Kidney (tissue), 14 donors: ENCODE results near the gene GPNMB. TPM values are rescaled to one million over a fixed set of nuclear protein-coding genes. Genes with fewer than 3 reads are reported as not detected.

Experiments used
- DNase-seq, 5 donors: peaks; one replicate each; pipeline ENCODE4 v3.0.0-alpha.2; 2013 to 2020
- FAIRE-seq: peaks from 2 replicates; lab custom pipeline; 2012; peaks lifted over from hg19 to GRCh38; lab: Jason Lieb, UNC
- H3K27ac ChIP-seq, 2 donors: one replicate each; pipeline ENCODE4 v1.7.0; 2013; ENCODE audit warnings: low read depth in 2 of 2, low read length in 2 of 2, inconsistent platforms in 1 of 2
- H3K27me3 ChIP-seq: one replicate; pipeline ENCODE4 v1.7.1; 2013; ENCODE audit warnings: low read length, inconsistent platforms; ENCODE audit not compliant: control insufficient read depth, insufficient read depth
- H3K36me3 ChIP-seq, 3 donors: one replicate each; pipeline versions ENCODE4 v1.7.0 to v1.7.1; 2013; ENCODE audit warnings: low read length in 3 of 3, control low read depth in 1 of 3, inconsistent platforms in 1 of 3; ENCODE audit not compliant: insufficient read depth in 3 of 3, control insufficient read depth in 2 of 3
- H3K4me1 ChIP-seq, 3 donors: one replicate each; pipeline versions ENCODE4 v1.7.0 to v1.7.1; 2013; ENCODE audit warnings: low read length in 3 of 3, inconsistent platforms in 1 of 3, low read depth in 1 of 3; ENCODE audit not compliant: control insufficient read depth in 2 of 3, insufficient read depth in 2 of 3
- H3K4me3 ChIP-seq, 3 donors: one replicate each; pipeline versions ENCODE4 v1.7.0 to v1.8.1; 2013; ENCODE audit warnings: low read length in 3 of 3, control low read depth in 1 of 3, inconsistent platforms in 1 of 3
- H3K9ac ChIP-seq, 3 donors: one replicate each; pipeline versions ENCODE4 v1.7.0 to v1.7.1; 2013; ENCODE audit warnings: low read length in 3 of 3, control low read depth in 1 of 3, inconsistent platforms in 1 of 3
- H3K9me3 ChIP-seq, 3 donors: one replicate each; pipeline versions ENCODE4 v1.7.0 to v1.7.1; 2013; ENCODE audit warnings: low read length in 3 of 3, control low read depth in 1 of 3, inconsistent platforms in 1 of 3; ENCODE audit not compliant: control insufficient read depth in 2 of 3, insufficient read depth in 1 of 3
- intact Hi-C: fragments of 100-400 bp; cut with DNase I; formaldehyde crosslinking; loops from one replicate; pipeline ENCODE4 v1.11.1; 2022
- polyA plus RNA-seq: library from polyadenylated mRNA; stranded (reverse); fragments of 350-450 nt; fragmentation: Illumina TruSeq; extraction: RNeasy Lipid Tissue Mini Kit (QIAGEN cat#74804); gene quantifications from one replicate; pipeline ENCODE4 v1.2.3, GENCODE V29; 2014; ENCODE audit warnings: low read depth, low replicate concordance; ENCODE audit not compliant: insufficient read depth
- total RNA-seq: library from RNA; stranded (reverse); fragmentation: NEBNext Ultra II Directional; extraction: Animal tissue kit (Norgen Biotek cat#: 25700); gene quantifications from one replicate; pipeline ENCODE4 v1.2.1, GENCODE V29; 2021
- TF ChIP-seq, protein P1 (sequence below): IDR thresholded peaks from 3 replicates; pipeline ENCODE4 v1.5.1; 2012; ENCODE audit warnings: mild to moderate bottlenecking, moderate library complexity, borderline replicate concordance; ENCODE audit not compliant: insufficient read depth; ENCODE audit errors: extremely low read depth
- donor health status: control.
- donor health status: control.
- donor health status: control.
- donor health status: control.
- donor health status: control.
- donor health status: DM: yes; HTN: yes; CAD: no.
- donor health status: Normal renal cell carcinoma (clear cell type).

GPNMB gene
- total and polyA plus RNA-seq, 2 donors from 2014 or later, result 43.9 to 60.6 TPM

- Histone ChIP-seq H3K36me3 (no peaks in the 10 kb centered on the region), H3K4me3 (peak within 1 kb of the TSS; percentile 82 to 96 (median 94)), H3K27ac (peak within 1 kb of the TSS; percentile 18 to 74), H3K27me3 (no peaks in the 10 kb centered on the region), H3K9me3 (no peaks in the 10 kb centered on the region), H3K4me1 (peaks cover 5 to 13% (median 11%) of the 10 kb centered on the region in 3 donors), H3K9ac (peak within 1 kb of the TSS; percentile 85 to 91 (median 87))
- FAIRE-seq (peak; percentile 69), DNase-seq (peak; percentile 97 to 99 (median 98))
- intact Hi-C loops, result no loop called here
- TF ChIP-seq, protein P1, sequence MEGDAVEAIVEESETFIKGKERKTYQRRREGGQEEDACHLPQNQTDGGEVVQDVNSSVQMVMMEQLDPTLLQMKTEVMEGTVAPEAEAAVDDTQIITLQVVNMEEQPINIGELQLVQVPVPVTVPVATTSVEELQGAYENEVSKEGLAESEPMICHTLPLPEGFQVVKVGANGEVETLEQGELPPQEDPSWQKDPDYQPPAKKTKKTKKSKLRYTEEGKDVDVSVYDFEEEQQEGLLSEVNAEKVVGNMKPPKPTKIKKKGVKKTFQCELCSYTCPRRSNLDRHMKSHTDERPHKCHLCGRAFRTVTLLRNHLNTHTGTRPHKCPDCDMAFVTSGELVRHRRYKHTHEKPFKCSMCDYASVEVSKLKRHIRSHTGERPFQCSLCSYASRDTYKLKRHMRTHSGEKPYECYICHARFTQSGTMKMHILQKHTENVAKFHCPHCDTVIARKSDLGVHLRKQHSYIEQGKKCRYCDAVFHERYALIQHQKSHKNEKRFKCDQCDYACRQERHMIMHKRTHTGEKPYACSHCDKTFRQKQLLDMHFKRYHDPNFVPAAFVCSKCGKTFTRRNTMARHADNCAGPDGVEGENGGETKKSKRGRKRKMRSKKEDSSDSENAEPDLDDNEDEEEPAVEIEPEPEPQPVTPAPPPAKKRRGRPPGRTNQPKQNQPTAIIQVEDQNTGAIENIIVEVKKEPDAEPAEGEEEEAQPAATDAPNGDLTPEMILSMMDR, result no peak
Observed at GRCh38 chr7:23298885-23299769, 52.6 kb downstream of the GPNMB start, which contains the start of gene MALSU1. MALSU1 (plus strand) TSS chr7:23299339; CDS start chr7:23299353, 14 bp downstream.

- Histone ChIP-seq H3K27ac (peak overlapping the region; percentile 18 to 74), H3K27me3 (no peaks in the 10 kb centered on the region), H3K4me1 (peaks cover 5 to 13% (median 11%) of the 10 kb centered on the region in 3 donors), H3K9me3 (no peaks in the 10 kb centered on the region), H3K4me3 (peak overlapping the region; percentile 82 to 96 (median 94)), H3K9ac (peak overlapping the region; percentile 85 to 91 (median 87)), H3K36me3 (no peaks in the 10 kb centered on the region)
- TF ChIP-seq, protein P1, result no peak
- FAIRE-seq (no peak), DNase-seq (no peak)
- intact Hi-C loops, result no loop called here
Observed at GRCh38 chr7:23299770-23300300, 53.3 kb downstream of the GPNMB start.

DNA sequence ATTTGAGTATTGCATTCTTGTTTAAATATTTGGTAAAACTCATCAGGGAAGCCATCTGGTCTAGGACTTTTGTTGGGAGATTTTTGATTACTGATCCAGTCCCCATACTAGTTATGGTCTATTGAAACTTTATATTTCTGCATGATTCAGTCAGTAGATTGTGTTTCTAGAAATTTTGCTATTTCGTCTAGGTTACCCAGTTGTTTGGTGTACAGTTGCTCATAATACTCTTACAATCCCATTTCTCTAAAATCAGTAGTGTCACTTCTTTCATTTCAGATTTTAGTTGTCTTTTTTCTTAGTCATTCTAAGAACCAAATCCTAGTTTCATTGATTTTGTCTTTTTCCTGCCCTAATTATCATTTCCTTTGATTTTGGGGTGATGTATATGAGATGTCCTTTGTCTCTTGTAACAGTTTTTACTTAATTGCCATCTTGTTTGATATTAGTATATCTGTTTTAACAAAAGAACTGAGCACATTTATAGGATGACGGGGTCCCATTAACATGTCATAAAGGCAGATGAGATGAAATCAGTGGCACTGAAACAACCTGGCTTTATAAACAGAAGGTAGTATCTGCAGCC, 60.5 kb downstream of the GPNMB start:
- Histone ChIP-seq H3K27me3 (no peaks in the 10 kb centered on the region), H3K9ac (no peak overlapping the region), H3K4me1 (peaks cover 0 to 2% (median 0%) of the 10 kb centered on the region in 3 donors), H3K27ac (no peak overlapping the region), H3K36me3 (peaks cover 2 to 21% (median 10%) of the 10 kb centered on the region in 3 donors), H3K9me3 (no peaks in the 10 kb centered on the region), H3K4me3 (no peak overlapping the region)
- no peak for FAIRE-seq
- no peak for DNase-seq
- intact Hi-C loops, result no loop called here
- TF ChIP-seq, protein P1, result no peak
